ENCODE measurements around the gene UBASH3B.

Gene UBASH3B

DNA sequence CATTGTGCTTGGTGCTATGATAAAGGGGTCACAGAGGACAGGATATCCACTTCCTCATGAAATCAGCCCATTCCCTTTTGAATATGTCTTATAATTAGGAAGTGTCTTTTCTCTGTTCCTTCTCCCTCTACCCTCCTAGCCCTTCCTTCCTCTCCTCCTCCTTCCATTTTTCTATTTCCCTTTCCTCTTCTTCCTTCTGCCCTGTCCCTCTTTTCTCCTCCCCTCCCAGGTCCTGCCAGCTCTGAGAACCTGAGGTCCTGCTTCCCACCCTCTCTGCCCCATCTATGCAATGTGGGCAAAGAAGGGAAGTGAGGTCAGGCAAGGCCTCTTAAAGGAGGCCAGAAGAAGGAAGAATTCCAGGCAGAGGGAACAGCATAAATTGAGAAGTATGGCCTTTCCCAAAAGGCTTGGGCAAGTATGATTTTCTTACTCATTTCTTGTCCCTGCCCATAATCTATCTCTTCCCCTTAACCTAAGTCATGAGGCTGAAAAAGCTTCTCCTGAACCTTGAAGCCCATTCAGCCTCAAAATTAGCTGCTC lies 7.7 kb upstream of the UBASH3B start:
- DNase-seq: no peak

DNA sequence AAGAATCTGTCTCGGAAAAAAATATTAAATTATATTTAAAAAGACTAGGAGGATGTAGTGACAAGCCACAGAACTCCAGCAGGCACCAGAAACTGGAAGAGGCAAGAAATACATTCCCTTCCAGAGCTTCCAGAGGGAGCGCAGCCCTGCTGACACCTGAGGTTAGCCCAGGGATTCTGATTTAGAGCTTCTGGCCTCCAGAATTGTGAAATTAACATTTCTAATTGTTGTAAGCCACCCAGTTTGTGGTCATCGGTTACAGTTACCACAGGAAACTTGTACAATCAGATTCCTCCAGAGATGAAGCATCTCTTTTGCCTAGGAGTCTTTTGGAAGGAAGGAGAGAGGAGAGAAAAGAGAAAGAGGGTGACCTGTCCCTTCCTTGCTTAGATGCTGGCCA lies 6.4 kb upstream of the UBASH3B start:
- DNase-seq: no peak

DNA sequence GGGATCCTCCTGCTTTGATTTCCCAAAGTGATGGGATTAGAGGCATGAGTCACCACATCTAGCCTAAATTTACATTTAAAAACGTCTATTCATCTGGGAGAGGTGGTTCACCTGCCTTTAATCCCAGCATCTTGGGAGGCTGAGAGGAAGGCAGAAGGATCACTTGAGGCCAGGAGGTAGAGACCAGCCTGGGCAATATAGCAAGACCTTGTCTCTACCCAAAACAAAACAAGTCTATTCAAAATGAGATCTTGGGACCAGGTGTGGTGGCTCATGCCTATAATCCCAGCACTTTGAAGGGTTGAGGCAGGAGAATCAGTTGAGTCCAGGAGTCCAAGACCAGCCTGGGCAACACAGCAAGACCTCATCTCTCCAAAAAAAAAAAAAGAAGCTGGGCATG lies 4.9 kb upstream of the UBASH3B start:
- no peak for DNase-seq

DNA sequence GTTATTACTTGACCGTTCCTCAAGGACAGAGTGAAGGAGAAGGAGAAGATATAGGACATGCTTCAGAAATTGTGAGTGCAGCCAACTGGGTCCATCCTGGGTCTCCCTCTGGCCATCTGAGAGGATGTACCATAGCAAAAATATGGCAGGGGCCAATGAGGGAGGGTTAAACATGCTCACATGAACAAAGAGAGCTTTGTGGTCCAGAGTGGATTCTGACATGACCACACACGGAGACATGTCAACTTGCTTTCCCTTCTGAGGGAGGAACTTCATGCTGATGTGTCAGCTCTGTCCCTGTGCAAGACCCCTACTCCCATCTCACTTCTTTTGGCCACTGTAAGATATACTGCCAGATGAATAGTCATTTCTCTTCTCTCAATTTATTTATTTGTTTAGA lies 3.0 kb upstream of the UBASH3B start:
- DNase-seq: no peak

DNA sequence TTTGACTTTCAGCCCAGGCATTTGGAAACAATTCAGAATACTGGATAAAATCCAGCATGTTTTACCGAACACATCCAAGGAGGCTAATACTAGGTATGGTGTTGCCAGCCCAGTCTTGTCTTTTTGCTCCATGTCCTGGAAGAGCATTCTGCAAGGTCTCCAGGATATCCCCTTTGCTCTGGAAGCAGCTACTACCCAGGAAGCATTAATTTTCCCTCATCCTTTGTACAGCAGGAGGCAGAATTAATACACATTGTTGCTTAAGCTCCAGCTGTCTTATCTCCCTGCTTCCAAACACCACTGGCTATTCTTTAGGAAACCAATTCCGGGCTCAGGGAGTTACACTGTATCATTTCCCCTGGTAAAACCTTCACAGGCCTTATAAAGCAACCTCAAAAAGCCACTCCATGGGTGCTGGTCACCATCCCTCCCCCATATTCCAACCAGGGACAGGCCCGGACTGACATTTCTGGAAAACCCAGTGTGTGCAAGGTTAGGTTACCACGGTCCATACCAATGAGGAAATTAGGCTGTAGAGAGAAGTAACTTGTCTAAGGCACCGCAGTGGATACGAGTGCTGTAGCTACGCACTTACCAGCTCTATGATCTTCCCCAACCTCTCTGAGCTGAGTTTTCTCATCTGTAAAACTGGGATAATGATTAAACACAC lies 1.5 kb upstream of the UBASH3B start:
- DNase-seq: no peak

DNA sequence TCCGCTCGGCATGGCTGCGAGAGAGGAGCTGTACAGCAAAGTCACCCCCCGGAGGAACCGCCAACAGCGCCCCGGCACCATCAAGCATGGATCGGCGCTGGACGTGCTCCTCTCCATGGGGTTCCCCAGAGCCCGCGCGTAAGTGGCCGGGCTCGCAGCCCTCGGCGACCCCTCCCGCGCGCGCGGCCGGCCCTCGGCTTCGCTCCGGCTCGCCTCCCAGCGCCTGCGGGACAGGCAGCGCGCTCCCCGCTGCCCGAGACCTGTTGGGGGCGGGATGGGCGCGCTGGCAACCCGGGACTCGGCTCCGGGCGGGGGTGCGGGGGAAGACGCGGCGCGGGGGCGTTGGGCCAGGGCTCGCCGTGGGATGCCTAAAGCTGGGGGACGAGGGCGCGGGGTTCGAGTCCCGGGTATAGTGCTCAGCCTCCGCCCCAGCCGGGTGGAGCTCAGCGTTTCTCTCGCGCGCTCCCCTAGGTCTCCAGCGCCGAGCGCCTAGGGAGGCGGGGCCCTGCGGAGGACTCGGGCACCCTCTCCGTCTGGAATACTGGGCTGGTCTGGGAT lies 630 bp downstream of the UBASH3B start:
- peak; percentile 45 for DNase-seq

DNA sequence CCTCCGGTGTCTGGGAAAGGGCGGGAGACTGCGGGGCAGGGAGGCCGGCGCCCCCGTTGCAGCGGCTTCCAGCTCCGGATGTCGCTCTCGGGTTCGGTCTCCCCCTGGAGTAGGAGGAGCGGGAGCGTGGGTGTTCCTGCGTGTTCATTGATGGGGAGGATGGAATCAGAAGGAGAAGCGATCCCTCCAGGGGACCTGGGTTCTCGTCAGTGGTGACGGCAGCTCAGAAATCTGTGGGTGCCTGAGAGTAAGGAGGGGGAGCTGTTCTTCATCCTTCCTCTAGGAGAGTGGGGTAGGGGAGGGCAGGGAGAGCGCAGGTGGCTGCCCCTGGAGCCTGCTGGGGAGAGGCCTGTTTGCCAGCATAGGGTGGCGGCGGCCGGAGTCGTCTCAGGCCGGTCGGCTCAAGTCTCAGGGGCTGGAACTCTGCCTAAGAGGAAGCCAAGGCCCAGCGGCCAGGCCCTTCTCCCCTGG lies 1.1 kb downstream of the UBASH3B start:
- DNase-seq: peak; percentile 38

DNA sequence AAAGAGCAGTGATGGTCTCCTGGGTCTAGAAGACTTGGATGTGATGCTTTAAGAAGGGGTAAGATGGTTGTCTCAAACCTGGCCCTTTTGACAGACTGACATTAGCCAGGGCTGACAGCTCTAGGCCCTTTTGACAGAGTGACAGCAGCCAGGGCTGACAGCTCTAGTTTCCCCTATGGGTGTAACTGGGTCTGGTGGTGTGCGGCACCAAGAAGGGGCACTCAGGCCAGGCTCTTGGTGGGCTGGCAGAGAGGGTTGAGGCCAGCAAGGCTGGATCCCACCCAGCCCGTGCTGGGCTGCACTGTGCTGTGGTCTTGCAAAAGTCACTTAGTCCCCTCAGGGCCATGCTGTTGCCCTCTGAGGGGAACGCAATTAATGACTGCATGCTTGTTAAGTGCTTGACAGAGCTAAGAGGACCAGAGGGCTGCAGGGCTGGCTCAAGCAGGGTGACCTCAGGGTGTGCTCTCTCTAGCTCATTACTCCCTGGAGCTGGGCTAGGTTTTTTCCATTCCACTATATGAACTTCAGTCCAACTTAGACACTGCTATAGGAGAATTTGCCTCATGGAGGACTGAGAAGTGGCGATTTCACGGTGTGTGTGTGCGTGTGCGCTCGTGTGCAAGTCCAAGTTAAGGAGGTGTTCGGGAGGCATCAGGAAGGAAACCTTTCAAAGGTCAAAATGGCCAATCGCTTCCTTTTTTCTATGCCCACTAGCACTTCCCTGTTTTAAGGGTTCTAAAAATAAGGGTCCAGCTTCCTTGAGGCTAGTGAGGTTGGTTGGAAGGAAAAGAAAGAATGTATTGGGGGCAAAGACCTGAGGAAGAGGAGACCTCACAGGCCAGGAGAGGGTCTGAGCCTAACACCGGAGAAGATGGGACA lies 4.4 kb downstream of the UBASH3B start:
- DNase-seq: peak; percentile 13

DNA sequence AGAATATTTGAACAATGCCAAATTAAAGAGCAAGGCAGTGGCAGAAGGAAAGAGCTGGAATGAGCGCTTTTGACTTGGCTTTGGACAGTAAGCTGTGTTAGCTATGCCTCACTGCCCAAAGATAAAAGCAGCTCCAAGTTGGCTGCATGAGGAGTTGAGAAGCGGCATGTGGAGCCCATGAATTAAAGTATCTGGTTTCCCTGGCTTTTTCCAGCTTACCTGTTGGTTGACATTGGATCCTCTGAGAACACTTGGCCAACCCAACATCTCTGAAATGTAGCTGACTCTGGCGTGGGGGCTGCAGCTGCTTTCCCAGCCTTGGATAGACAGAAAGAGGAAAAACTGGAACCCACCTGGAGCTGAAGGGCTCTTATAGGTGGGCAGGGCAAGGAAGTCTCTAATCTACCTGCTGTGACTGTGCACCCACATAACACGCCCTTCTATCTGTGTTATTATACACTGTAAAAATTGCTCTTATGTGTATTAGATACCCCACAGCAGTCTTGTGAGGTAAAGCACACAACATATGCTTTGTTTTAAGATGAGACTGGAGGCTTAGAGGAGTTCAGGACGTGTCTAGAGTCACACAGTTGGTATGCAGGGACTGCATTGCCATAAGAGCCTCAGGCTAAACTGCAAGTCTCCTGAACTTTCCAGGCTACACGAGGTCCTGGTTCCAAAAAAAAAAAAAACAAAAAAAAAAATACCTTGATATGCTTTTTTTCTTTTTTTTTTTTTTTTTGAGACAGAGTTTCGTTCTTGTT lies 5.8 kb downstream of the UBASH3B start:
- peak; percentile 96 for DNase-seq

DNA sequence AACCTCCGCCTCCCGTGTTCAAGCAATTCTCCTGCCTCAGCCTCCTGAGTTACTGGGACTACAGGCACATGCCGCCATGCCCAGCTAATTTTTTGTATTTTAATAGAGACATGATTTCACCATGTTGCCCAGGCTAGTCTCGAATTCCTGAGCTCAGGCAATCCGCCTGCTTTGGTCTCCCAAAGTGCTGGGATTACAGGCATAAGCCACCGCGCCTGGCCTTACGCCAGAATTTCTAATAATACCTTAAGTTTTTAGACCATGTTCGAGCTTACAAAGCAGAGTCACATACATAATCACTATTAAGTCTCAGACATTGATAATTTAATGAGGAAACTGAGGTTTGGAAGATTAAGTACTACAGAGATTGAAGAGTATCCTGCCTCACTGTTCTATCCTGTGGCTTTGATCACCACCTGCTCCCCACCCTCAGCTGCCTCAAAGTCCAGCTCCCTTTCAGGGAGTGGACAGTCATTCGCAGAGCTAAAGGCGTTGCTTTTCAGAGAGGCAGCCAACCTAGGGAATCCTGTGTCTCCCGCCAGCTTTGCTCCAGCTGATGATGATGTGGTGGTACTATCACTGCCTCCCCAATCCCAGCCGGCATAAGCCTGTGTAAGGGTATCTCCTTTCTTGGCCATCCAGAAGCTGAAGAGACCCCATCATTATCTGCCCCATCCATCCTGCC lies 7.7 kb downstream of the UBASH3B start:
- peak; percentile 55 for DNase-seq

DNA sequence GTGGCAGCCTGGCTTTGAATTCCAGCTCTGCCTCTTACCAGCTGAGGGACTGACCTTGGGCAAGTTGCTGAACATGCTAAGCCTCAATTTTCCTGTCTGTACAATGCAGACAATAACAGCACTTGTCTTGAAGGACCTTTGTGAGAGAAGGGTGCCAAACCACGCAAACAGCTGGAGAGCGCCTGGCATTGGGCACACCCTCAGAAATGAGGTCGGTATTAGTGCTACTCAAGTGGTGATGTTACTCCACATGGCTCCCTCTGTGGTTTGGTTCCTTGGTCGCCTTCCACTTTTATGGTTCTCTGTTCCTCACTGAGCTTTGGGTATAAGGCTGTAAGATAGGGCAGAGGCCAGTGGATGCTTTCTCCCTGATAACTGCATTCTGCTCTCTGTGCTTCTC lies 8.2 kb downstream of the UBASH3B start:
- DNase-seq: peak; percentile 87

DNA sequence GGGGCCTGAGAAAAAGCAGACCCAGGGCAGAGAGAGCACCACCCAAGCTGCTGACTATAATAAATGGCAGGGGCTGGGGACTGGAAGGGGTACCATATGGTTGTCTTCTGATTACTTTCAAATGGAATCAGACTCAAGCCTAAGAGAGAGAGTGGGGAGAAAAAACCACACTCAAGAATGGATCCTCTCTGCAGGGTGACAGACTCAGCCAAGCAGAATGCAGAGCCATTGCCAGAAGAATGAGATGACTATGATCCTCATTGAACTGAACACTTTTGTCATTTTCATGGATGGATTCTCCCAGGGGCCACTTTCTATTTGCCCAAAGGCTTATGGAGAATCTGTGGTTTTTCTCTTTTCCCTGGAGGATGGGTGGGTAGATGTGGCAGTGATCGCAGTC lies 8.7 kb downstream of the UBASH3B start:
- DNase-seq: no peak

DNA sequence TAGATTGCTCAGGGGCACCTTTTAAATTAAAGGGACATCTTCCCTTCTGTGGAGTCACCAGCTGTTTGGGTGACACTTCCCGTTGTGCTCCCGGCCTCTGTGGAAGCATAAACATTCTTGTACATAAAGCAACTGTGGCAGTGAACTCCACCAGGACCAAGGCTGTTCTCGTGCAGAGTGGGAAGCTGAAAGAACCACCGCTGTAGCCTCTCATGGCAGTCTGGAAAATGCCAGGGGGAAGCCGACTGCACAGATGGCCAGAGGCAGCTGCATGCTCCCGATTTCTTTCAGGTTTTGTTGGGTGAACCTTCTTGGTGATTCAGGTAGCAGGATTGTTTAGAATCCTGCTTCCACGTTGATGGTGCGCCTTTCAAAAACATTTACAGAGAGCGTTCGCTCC lies 10.3 kb downstream of the UBASH3B start:
- no peak for DNase-seq

DNA sequence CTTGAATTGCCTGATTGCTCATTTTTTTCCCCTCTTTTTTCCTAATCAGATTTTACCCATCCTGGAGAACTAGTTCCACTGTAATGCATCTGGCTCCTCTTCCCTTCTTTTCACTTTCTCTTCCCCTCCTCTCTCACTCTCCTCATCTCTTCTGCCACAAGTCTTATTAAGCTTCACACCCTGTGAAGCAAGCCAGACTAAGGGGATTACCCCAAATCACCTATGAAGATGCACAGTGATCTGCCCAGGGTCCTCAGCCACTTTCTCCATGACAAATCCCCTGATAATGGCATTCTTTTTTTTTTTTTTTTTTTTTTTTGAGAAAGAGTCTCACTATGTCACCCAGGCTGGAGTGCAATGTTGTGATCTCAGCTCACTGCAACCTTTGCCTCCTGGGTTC lies 11.2 kb downstream of the UBASH3B start:
- no peak for DNase-seq

DNA sequence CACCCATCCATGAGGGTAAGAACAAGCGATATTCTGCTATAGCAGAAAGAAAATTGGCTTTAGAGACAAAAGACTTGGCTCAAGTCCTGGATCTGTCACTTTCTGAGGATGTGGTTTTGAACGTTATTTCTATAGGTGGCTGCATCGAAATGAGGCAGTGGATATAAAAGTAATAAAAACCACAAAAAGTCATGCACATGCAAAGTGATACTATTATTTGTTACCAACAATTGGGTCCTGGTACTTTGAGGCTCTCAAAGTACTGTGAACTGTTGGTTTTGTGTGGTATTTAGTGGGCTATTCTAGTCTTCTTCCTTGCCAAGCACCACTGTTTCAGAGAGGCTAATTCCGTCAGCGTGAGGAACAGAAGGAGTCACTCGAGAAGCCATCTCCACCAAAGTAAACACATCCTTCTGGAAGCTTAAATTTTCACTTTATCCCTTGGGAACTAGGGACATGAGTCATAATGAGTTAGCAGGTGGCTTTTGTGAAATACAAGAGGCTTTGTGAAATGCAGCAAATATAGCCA lies 13.1 kb downstream of the UBASH3B start:
- DNase-seq: peak; percentile 99

DNA sequence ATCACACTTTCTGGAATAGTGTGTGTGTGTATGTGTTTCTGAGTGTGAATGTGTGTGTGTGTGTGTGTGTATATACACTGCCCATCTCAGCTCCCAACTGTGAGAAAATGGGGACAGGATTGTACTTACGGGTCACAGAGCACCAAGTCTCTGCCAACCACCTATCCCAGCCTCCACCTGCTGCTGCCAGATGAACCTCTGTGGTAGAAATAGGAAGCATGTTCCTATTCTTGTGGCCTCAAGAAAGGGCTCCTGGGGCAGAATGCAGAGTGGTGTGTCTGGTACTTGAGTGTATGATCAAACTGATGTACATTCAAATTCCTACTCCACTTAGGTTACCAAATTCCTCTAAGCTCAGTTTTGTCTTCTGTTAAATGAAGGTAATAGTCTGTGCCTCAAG lies 14.6 kb downstream of the UBASH3B start:
- DNase-seq: no peak

DNA sequence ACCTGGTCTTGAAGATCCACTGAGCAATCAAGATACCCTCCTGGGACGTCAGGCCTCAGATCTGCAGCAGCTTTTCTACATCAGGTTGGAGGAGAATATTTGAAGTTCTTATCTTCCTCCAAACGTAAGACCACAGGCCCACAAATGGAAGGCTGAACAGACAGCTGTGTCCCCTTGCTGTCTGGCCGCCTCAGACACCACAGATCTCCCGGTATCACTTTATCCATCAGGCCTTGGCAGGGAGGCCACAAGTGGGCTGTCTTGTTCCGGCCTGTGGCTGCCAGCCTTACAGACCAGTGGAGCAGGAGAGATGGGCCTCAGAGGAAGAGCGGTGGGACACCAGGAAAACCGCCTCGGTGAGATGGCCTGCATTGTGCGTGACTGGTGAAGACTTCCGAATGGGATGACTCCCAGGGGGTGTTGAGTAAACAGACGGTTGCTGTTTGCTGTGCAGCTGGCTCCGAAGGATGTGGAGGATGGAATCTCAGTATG lies 15.9 kb downstream of the UBASH3B start:
- no peak for DNase-seq

DNA sequence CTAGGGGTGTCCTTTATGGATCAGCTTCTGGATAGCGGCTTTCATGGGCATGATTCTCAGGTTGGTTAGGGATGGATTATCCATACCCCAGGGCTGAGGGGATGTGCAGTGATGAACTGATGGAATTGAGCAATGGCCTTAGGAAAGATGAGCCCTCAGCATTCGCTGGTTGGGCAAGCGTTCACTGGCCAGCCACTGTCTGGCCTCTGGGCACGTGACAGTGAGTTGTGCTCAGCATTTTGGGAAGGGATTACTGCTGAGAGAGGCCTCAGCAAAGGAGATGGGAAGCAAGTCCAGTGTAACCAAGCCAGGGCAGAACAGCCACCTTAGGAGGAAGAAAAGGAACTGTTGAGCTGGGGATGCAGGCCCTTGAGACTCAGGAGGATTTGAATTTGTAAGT lies 17.4 kb downstream of the UBASH3B start:
- DNase-seq: no peak

DNA sequence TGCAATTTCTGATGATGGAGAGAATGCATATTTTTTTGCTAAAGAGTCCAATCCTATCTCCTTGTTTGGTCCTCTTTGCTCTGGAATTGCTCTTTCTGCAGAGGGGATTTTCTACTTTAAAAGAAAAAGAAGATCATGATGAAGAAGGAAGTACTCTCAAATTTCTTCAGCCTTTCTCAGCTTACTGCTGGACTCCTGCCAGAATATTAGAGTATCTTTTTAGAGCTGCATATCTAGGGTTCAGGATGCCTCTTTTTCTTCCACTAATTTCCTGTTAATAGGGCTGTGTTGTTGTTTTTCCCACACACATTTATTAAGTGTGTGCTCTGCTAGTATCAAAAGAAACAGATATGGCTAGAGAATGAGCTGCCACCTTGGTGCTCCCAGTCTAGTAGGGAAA lies 18.2 kb downstream of the UBASH3B start:
- DNase-seq: peak; percentile 28

DNA sequence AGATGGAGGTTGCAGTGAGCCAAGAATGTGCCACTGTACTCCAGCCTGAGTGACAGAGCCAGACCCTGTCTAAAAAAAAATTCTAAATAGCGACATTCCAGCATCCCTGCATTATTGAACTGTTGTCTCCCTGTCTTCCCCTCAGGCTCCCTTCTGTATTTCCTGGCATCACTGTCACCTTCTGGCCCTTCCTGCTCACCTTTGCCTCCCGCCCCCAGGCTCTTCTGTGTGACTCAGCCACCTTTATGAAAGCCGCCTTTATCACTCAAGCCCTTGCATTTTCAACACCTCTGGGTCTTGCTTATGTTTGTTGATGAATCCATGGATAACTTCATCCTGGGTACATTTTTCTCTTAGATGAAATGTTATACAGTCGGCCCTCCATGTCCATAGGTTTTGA lies 21.1 kb downstream of the UBASH3B start:
- DNase-seq: no peak

DNA sequence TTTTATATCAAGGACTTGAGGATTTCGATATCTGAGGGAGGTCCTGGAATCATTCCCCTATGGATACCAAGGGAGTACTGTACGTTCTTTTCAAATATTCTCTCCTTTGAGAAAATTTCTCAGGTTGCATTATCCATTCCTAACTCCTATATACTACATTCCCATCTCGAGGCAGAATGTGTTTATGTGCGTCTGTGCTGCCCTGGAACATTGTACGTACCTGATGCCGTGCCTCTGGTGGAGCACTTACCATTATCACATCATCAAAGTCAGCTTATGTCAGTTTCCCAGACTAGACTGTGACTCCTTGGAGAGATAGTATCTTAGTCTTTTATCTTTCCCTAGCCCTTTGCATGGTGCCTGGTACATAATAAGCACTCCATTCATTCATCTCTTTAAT lies 21.7 kb downstream of the UBASH3B start:
- no peak for DNase-seq

DNA sequence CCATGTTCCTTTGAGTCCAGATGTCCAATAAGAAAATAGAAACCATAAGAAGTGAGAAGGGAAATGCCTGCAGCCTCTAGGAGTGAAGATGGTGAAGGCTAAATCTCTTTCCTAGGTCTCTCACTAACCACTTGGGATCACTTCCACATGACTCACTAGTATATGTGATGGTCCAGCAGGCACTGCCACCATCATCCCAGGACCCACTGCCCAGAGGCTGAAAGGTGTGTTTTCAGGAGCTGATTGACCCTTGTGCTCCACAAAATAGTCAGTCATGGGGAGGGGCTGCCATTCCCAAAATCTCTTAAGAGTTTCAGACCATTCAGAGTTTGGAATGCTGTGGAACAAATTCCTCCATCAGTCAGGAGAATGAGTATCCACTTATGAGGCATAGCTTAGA lies 22.9 kb downstream of the UBASH3B start:
- DNase-seq: no peak
